SKM-1 treated with dmso at 0.1 percent for 144 hours (cell line): ENCODE measurements around the gene IL20.

Experiments used
- DNase-seq: peaks from one replicate; lab custom pipeline; 2025; ENCODE audit not compliant: unreplicated experiment; lab: John Stamatoyannopoulos, UW

Gene IL20

DNA sequence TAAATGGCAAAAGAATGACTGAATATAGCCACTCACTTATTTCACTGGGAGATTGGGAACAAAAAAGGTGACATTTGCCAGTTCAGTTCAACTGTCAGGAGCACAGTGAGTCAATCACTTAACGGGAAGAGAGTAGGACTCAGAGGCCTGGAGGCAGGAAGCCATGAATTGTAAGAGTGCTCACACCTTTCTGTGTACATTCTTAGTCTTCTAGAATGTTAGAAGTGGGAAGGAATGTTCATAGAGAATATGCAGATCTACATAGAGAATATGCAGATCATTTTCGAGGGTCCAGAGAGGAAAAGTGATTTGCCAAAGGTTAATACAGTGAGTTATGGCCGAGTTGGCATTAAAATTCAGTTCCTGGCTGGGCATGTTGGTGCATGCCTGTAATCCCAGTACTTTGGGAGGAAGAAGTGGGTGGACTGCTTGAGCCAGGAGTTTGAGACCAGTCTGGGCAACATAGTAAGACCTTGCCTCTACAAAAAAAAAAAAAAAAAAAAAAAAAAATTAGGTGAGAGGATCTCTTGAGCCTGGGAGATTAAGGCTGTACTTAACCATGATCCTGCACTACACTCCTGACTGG lies 8.3 kb downstream of the IL20 start:
- DNase-seq: no peak

DNA sequence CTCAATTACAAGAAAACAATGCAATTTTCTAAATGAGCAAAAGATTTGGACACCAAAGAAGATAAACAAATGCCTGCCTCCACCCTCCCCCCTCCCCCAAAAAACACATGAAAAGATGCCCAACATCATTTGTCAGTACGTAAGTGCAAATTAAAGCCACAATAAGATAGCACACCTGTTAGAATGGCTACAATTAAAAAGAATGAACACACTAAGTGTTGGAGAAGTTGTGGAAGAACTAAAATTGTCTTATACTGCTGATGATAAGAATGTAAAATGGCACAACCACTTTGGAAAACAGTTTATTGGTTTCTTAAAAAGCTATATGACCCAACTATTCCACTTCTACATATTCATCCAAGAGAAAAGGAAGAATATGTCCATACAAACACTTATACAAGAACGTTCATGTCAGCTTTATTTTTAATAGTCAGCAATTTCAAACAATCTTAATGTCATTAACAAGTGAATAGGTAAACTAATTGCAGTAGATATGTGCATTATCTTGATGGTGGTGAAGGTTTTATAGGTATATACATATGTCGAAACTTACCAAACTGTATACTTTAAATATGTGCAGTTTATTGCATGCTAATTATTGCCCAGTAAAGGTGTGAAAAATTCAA lies 10.4 kb downstream of the IL20 start:
- DNase-seq: no peak

DNA sequence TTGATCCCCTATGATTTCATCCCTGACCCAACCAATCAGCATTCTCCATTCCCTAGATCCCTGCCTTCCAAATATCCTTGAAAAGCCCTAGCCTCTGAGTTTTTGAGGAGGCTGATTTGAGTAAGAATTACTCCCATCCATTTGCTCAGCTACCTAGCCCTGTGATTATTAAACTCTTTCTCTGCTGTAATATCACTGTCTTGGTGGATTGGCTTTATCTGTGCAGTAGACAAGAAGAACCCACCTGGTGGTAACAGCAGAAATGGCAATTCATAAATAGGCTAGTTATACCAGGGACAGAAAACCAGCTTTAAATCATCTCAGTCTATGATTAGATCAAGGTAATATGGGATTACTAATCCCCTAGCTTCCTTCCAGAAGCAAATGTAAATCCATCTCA lies 13.0 kb downstream of the IL20 start:
- no peak for DNase-seq

DNA sequence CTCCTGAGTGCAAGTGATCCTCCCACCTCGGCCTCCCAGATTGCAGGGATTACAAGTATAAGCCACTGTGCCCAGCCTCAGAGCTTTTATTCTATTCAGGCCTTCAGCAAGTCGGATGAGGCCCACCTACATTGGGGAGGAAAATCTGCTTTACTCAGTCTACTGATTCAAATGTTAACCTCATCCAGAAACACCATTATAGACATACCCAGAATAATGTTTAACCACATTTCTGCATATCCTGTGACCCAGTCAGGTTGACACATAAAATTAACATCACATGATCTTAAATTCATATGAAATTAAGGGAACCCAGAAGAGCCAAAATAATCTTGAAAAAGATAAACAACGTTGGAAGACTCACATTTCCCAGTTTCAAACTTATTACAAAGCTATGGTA lies 14.9 kb downstream of the IL20 start:
- no peak for DNase-seq

DNA sequence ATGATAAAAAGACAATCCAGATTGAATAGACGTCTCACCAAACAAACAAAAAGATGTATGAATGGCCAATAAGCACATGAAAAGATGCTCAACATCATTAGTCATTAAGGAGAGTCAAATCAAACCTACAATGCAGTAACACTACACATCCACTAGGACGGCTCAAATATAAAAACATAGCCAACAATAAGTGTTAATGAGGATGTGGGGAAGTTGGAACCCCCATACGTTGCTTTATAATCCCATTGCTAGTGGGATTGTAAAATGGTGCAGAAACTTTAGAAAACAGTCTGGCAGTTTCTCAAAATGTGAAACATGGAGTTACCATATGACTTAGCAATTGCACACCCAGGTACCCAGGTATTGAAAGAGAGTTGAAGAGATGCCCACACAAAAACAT lies 17.1 kb downstream of the IL20 start:
- no peak for DNase-seq

DNA sequence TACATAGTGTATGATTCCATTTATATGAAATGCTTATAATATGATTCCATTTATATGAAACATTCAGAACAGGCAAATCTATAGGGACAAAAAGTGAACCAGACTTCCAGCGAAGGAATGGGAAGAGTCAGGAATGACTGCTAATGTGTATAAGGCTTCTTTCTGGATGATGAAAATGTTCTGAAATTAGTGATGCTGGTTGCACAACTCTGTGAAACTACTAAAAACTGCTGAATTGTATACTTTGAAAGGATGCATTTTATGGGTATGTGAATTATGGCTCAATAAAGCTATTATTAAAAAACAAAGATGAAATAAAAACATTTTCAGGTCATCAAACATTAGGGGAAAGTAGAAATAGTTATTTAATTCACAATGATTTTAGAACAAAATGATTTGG lies 17.7 kb downstream of the IL20 start:
- no peak for DNase-seq

DNA sequence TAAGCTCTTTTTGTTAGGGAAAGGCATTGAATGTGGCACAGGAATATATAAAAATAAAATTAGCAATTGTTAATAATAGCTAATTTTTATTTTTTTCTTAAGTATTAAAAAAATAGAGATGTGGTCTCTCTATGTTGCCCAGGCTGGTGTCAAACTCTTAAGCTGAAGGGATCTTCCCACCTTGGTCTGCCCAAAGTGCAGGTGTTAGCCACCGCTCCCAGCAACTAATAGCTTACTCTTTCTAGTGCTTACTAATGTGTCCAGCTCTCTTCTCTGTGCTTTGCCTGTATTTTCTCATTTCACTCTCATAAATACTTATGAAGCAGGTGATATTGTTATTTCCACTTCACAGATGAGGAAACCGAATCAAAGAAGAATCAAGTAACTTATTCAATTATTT lies 18.5 kb downstream of the IL20 start:
- DNase-seq: no peak

DNA sequence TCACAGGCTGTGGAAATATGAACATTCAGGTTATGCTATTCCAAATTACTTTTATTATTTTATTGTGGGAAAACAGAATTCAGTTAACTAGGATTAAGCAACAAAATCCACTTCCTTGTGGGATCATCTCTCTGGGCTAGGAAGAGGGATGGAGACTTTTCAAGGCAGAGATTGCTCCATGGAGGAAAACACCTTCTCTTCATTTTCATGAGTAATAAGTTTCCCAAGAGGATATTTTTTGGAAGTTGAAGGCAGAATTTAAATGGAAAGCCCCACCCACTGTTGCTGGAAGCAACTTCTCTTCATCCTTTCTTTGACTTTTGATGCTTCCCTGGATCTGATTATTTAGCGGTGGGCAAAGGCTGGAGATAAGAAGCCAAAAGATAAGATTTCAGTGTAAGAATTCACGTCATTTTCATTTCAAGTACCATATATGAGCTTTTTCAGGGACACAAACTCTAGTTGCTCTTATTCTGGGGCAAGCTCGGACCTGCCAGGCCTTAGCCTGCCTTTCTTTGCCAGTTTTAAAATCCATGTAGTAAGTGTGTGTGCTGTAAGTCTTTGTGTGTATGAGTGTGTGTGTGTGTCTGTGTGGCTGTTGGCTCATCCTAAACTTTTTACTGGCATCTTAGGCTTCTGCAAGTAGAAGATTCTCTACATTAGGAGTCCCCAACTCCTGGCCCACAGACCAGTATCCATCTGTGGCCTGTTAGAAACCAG lies 20.1 kb downstream of the IL20 start:
- DNase-seq: no peak

DNA sequence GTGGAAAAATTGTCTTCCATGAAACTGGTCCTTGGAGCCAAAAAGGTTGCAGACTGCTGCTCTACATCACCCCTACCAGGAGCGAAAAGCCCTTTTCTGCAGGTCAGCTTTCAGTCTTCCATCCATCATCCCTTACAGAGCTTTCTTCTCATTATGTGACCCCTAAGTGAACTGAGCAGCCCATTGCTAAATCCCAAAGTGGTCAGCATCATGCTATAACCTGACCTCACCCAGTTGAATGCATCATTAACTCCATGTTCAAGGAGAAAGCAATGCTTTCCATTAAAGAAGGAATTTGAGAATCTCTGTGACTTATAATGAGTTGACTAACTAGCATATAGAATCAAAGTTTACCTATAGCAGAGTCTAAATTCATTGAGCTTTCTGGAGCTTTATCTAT lies 21.4 kb downstream of the IL20 start:
- DNase-seq: no peak

DNA sequence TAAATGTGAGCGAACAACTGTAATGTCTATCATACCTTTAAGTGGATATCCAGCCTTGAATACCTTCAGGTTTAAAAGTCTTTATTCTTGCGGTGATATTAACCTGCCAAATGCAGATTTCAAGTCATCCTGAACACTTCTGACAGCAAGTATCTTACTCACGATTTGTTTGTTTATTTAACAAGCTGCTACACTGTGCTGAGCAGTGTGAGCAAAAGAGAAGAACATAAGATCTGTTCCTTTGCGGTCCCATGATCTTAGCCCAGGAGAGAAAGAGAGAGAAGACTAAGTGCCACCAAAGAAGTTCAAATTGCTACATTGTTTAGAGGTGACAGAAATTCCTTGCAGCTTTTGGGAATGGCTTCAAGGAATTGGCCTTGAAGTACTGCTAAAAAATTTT lies 22.3 kb downstream of the IL20 start:
- no peak for DNase-seq

DNA sequence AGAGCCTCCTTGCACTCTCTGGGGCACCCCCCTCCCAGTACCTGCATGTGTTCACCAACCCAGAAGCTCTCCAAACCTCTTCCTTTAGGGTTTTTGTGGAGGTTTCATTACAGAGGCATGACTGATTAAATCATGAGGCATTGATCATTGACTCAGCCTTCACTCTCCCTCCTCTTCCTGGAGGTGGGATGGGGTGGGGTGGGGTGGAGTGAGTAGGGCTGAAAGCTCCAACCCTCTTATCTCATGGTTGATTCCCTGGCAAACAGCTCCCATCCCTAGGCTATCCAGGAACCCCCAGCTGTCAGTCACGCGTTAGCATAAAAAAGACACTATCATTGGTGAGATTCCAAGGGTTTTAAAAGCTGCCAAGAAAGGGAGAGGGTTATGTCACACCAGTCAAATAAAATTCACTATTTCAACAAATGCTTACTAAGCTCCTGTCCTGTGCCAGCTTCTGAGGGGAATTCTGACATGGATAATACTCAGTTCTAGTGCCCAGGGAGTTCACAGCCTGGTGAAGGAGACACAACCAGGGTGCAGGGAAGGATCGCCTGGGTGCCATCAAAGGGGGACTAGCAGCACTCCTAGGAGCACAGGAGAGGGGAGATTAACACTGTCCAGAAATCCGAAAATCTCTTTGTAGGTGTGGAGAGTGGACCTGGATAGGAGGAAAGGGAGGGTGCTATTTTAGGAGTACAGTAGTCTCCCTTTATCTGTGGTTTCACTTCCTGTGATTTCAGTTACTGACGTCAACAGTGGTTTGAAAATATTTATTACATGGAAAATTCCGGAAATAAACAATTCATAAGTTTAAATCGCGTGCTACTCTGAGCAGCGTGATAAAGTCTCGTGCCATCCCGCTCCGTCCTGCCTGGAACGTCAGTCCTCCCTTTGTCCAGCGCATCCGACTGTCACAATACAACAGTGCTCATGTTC lies 25.0 kb downstream of the IL20 start:
- no peak for DNase-seq

DNA sequence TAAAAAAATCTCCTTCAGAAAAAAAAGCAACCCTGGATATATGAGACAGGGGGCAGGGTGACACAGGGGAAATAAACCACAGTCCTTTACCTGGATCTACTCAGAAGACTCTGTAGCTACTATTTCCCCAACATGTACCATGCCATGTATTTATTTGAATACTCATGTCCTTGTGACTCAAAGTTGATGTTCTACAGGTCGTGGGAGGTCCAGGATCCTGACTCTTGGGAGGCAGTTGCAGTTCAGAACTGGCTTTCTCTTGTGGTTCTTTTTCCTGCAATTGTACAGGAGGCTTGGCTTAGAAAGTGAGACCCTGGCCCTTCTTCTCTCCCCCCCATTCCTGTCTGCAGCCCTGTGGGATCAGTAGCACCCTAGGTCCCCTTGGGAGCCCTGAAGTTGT lies 26.0 kb downstream of the IL20 start:
- DNase-seq: no peak

DNA sequence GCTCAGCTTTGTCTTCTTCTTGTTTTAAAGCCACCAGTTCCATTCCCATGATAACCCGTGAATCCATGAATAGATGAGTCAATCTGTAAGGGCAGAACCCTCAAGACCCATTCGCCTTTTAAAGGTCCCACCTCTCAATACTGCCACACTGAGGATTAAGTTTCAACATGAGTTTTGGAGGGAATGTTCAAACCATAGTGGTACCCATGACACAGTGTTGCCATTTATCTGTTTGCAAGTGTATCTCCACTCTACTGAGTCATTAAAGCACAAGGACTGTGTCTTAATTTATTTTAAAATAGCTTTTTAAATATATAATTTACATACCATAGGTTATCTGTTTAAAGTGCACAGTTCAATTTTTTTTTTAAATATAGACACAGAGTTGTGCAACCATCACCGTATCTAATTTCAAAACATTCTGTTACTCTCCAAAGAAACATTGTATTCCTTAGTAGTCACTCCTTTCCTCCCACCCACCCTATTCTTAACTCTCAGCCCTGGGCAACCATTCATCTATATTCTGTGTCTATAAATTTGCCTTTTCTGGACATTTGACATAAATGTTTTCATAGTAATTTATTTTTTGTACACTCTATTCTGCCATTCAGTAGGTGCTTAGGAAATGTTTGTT lies 27.0 kb downstream of the IL20 start:
- DNase-seq: no peak

DNA sequence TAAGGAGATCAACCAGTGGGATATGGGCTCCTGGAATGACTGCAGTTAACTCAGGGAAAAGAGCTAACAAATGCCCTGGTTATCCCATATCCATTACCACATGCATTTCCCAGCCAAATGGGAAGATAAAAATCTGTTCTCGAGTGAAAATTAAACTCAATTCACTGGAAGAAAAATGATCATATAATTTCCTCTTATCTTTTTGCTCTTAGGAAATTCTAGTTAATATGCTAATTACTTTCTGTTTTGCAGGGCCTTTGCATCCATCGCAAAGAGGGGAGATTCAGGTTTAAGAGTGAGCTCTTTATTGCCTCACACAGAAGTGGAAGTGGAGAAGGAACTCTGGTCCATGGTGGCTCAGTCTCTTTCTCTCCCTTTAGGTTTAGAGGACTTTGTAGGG lies 28.0 kb downstream of the IL20 start:
- DNase-seq: no peak

DNA sequence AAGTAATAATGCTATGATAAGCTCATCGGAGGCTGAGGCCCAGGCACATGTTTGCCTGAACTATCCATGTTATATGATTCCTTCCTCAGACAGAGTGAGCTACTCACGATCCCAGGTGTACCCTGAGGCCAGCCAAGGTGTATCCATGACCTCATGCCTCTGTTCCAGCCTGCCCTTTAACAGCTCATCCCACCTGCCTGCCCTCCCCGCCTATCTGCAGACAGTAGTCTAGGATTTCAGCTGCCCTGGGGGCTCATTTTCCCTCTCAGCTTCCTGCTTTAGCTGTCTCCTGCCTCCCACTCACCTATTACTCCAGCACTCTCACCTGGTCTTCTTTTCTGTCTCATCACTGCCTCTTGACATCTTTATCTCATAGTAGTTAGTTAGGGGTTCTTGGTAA lies 29.9 kb downstream of the IL20 start:
- no peak for DNase-seq

DNA sequence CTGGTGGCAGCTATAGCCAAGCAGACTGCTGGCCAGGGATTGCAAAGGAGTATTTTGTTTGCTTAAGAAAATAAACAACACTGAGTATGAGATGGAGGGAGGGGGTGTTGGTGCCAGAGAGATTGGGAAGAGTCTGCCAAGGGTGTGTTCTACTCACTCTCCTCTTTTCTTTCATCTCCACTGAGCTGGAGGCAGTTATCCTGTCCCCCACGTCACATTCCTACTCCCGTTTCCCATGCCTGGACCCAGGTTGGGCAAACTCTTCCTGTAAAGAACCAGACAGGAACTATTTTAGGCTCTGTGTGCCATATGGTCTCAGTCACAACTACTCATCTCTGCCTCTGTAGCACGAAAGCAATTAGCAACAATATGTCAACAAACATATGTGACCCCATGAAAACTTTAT lies 30.4 kb downstream of the IL20 start:
- DNase-seq: no peak

DNA sequence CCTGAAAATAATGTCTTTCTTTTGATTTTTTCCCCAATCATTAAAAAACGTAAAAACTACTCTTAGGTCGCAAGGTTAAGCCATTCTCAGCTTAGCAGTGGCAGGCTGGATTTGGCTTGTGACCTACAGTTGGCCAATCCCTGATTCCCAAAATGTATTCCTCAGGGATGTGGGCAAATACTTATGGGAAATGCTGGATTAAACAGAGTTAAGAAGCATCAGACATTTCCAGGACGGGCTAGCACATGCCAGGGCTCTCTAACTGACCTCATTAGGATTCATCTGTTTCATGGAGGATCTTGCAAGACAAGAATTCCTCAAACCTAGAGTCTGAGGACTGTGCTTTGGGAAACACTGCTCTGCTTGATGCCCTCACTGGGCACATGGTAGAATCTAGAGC lies 30.8 kb downstream of the IL20 start:
- no peak for DNase-seq

DNA sequence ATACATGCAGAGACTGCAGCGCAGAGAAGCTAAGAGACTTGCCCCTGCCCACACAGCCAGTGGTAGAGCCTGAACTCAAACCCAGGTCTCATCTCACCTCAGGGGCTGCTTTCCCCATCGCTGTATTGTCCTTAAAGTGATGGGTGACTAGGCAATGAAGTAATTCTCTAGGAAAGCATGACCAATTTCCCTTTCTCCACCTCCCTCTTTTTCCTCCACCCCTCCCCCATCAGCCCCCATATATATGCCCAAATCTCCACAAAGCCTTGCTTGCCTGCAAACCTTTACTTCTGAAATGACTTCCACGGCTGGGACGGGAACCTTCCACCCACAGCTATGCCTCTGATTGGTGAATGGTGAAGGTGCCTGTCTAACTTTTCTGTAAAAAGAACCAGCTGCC lies 31.8 kb downstream of the IL20 start, which contains the start of gene IL24:
Gene IL24 (plus strand): TSS at position 269 of the 400 bp plus-strand sequence. CDS start 390 bp downstream, outside the sequence.
- no peak for DNase-seq

DNA sequence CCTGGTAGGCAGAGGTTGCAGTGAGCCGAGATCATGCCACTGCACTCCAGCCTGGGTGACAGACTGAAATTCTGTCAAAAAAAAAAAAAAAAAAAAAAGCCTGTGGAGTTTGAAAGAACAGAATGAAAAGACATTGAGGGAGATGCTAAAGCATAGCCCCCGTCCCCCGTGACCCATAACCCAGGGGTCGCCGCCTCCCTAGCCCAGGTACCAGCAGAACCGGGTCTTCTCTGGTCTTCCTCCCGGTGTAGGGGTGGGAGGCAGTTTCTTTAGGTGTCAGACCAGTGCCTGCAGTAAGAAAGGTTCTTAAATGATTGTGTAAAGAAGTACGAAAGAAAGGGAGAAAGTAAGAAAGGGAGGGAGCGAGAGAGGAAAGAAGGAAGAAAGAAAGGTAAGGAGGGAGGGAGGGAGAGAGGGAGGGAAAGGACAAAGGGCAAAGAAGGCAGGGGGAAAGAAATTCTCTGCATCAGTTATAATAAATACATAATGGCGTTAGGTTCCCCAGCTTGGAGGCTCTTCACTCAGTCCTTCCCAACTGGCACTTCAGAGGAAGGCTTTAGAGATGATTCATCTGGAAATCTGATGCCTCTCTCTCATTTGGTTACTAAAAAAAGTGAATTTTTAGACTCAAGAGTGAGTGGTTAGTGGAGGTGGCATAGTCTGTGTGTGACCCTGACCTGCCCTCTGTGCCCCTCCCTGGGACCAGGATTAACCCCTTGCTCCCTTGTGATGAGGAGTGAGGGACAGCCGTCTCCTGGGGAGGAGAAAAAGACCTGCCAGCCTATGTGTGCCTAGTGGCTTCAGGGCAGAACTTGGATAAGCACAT lies 32.9 kb downstream of the IL20 start:
- DNase-seq: no peak

DNA sequence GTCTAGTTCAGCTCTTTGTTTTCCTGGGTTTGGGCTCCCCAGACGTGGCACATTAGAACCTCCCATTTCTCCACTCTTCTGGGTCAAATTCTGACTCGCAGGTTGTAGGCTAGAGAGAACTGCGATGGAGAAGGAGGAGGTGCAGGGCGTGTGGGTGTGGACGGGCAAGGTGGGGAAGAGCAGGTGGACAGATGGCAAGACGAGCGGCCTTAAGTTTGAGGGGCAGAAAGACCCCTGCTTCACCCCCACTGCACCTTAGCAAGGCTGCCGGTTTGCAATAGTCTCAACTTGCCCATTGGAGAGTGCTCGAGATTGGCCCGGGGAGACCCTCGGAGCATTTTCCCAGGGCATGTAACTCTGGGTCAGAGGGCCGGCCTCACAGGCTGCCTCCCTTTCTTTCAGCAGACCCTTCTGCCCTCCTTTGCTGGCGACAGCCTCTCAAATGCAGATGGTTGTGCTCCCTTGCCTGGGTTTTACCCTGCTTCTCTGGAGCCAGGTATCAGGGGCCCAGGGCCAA lies 33.5 kb downstream of the IL20 start:
- DNase-seq: no peak
